OCI-LY3 (cell line): ENCODE data around the gene ZNF202.

Experiments
- EZH2phosphoT487 ChIP-seq: fragments of 200-600 bp; shearing (Covaris generic); IDR thresholded peaks from 2 replicates; pipeline ENCODE4 v1.6.1; 2018; ENCODE audit warnings: antibody characterized with exemption, mixed run types, low read depth
- TF ChIP-seq, protein P1 (sequence below): fragments of 200-600, 300-600 bp; sonication (generic); IDR thresholded peaks from 2 replicates; pipeline ENCODE4 v1.5.1; 2014; ENCODE audit warnings: antibody characterized with exemption, low read length, low read depth

DNA sequence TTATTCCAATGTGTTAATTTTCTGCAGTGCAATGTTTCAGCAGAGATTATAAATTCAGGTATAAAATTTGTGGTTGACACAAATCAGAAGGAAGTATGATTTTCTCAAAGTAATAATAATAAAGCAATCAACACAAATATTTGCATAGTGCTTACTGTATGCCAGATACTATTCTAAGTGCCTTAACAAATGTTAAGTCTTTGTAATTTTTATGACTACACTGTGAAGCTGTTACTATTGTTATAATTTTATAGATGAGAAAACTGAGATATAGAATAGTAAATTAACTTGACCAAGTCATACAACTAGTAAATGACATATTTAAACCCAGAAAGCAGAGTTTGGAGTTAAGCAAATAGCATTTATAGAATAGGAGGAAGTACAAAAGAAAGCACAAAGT lies 29.3 kb upstream of the ZNF202 start:
- TF ChIP-seq, protein P1, sequence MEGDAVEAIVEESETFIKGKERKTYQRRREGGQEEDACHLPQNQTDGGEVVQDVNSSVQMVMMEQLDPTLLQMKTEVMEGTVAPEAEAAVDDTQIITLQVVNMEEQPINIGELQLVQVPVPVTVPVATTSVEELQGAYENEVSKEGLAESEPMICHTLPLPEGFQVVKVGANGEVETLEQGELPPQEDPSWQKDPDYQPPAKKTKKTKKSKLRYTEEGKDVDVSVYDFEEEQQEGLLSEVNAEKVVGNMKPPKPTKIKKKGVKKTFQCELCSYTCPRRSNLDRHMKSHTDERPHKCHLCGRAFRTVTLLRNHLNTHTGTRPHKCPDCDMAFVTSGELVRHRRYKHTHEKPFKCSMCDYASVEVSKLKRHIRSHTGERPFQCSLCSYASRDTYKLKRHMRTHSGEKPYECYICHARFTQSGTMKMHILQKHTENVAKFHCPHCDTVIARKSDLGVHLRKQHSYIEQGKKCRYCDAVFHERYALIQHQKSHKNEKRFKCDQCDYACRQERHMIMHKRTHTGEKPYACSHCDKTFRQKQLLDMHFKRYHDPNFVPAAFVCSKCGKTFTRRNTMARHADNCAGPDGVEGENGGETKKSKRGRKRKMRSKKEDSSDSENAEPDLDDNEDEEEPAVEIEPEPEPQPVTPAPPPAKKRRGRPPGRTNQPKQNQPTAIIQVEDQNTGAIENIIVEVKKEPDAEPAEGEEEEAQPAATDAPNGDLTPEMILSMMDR = no peak
- TF ChIP-seq EZH2phosphoT487 = no peak
